Measurements from ENCODE around the gene PTGES2.
A peak's percentile ranks its signal among the peaks of the same experiment; 100 is the strongest.

The PTGES2 gene

GRCh38 chr9:128161215-128161902 lies 33.8 kb upstream of the PTGES2 start:
- DNase-seq (no peak), ATAC-seq (replicated peaks) (no peak)
- H3K27ac Mint-ChIP-seq: peak overlapping the region in 1 of 2 donors; percentile 60
- H3K27me3 Mint-ChIP-seq: no peaks in the 10 kb centered on the region
- H3K4me1 Mint-ChIP-seq (ENCODE audit: low read depth in 2 of 2): peaks cover 12 to 15% of the 10 kb centered on the region in 2 donors
- no peaks in the 10 kb centered on the region for H3K9me3 Mint-ChIP-seq
- peaks cover 22% of the 10 kb centered on the region for H3K36me3 Mint-ChIP-seq (ENCODE audit: insufficient read depth)
- H3K4me3 Mint-ChIP-seq: peak overlapping the region; percentile 80 to 85

GRCh38 chr9:128160603-128160987 lies 33.1 kb upstream of the PTGES2 start:
- ATAC-seq (replicated peaks): peak; percentile 15
- peaks cover 12 to 15% of the 10 kb centered on the region in 2 donors for H3K4me1 Mint-ChIP-seq (ENCODE audit: low read depth in 2 of 2)
- no peaks in the 10 kb centered on the region for H3K9me3 Mint-ChIP-seq
- peak overlapping the region; percentile 49 to 60 for H3K27ac Mint-ChIP-seq
- no peaks in the 10 kb centered on the region for H3K27me3 Mint-ChIP-seq
- DNase-seq: peak; percentile 11 to 25 (median 14)
- peaks cover 16% of the 10 kb centered on the region for H3K36me3 Mint-ChIP-seq (ENCODE audit: insufficient read depth)
- H3K4me3 Mint-ChIP-seq: peak overlapping the region; percentile 80 to 85

- DNase-seq (peak; percentile 84 to 87 (median 87)), ATAC-seq (replicated peaks) (peak; percentile 85)
- H3K4me3 Mint-ChIP-seq: peak within 1 kb of the TSS; percentile 80 to 85
- no peaks in the 10 kb centered on the region for H3K9me3 Mint-ChIP-seq
- peaks cover 12 to 15% of the 10 kb centered on the region in 2 donors for H3K4me1 Mint-ChIP-seq (ENCODE audit: low read depth in 2 of 2)
- peak within 1 kb of the TSS; percentile 49 to 87 for H3K27ac Mint-ChIP-seq
- no peaks in the 10 kb centered on the region for H3K27me3 Mint-ChIP-seq
- H3K36me3 Mint-ChIP-seq (ENCODE audit: insufficient read depth): peaks cover 14% of the 10 kb centered on the region
Observed at GRCh38 chr9:128159784-128160602, 32.5 kb upstream of the PTGES2 start, which contains the start of gene BBLN. Gene BBLN, plus strand, starts transcription at chr9:128160265. Its CDS starts 143 bp downstream, at chr9:128160408.

GRCh38 chr9:128159522-128159783 lies 31.9 kb upstream of the PTGES2 start:
- H3K27me3 Mint-ChIP-seq: no peaks in the 10 kb centered on the region
- peak overlapping the region; percentile 49 to 87 for H3K27ac Mint-ChIP-seq
- no peaks in the 10 kb centered on the region for H3K9me3 Mint-ChIP-seq
- ATAC-seq (replicated peaks) (peak; percentile 56), DNase-seq (peak; percentile 37 to 46 (median 40))
- peak overlapping the region; percentile 80 to 85 for H3K4me3 Mint-ChIP-seq
- H3K36me3 Mint-ChIP-seq (ENCODE audit: insufficient read depth): peaks cover 11% of the 10 kb centered on the region
- peaks cover 12 to 15% of the 10 kb centered on the region in 2 donors for H3K4me1 Mint-ChIP-seq (ENCODE audit: low read depth in 2 of 2)

- ATAC-seq (replicated peaks) (no peak), DNase-seq (no peak)
- peaks cover 10% of the 10 kb centered on the region for H3K36me3 Mint-ChIP-seq (ENCODE audit: insufficient read depth)
- H3K27ac Mint-ChIP-seq: peak overlapping the region in 1 of 2 donors; percentile 51
- H3K9me3 Mint-ChIP-seq: no peaks in the 10 kb centered on the region
- H3K27me3 Mint-ChIP-seq: no peaks in the 10 kb centered on the region
- H3K4me3 Mint-ChIP-seq: no peak overlapping the region
- H3K4me1 Mint-ChIP-seq (ENCODE audit: low read depth in 2 of 2): peaks cover 4 to 5% of the 10 kb centered on the region in 2 donors
Observed at GRCh38 chr9:128155736-128156500, 28.4 kb upstream of the PTGES2 start.

- peaks cover 5 to 6% of the 10 kb centered on the region in 2 donors for H3K4me1 Mint-ChIP-seq (ENCODE audit: low read depth in 2 of 2)
Observed at GRCh38 chr9:128153947-128154695, 26.6 kb upstream of the PTGES2 start.

GRCh38 chr9:128153060-128153946 lies 25.8 kb upstream of the PTGES2 start:
- DNase-seq (no peak), ATAC-seq (replicated peaks) (no peak)
- no peak overlapping the region for H3K4me3 Mint-ChIP-seq
- H3K4me1 Mint-ChIP-seq (ENCODE audit: low read depth in 2 of 2): peaks cover 4 to 6% of the 10 kb centered on the region in 2 donors
- no peaks in the 10 kb centered on the region for H3K9me3 Mint-ChIP-seq
- no peak overlapping the region for H3K27ac Mint-ChIP-seq
- no peaks in the 10 kb centered on the region for H3K36me3 Mint-ChIP-seq (ENCODE audit: insufficient read depth)
- H3K27me3 Mint-ChIP-seq: no peaks in the 10 kb centered on the region

More at GRCh38 chr9:128153947-128154695, 26.6 kb upstream of the PTGES2 start:
- no peak overlapping the region for H3K4me3 Mint-ChIP-seq
- H3K27ac Mint-ChIP-seq: no peak overlapping the region
- no peaks in the 10 kb centered on the region for H3K9me3 Mint-ChIP-seq
- ATAC-seq (replicated peaks) (no peak), DNase-seq (no peak)
- H3K27me3 Mint-ChIP-seq: no peaks in the 10 kb centered on the region
- peaks cover under 1% of the 10 kb centered on the region for H3K36me3 Mint-ChIP-seq (ENCODE audit: insufficient read depth)

GRCh38 chr9:128152133-128153059 lies 24.9 kb upstream of the PTGES2 start:
- Mint-ChIP-seq H3K27me3 (no peaks in the 10 kb centered on the region), H3K9me3 (no peaks in the 10 kb centered on the region)

GRCh38 chr9:128151309-128152132 lies 24.0 kb upstream of the PTGES2 start:
- H3K27me3 Mint-ChIP-seq: no peaks in the 10 kb centered on the region
- H3K4me3 Mint-ChIP-seq: no peak overlapping the region
- peaks cover 4 to 6% of the 10 kb centered on the region in 2 donors for H3K4me1 Mint-ChIP-seq (ENCODE audit: low read depth in 2 of 2)
- peak overlapping the region; percentile 54 to 73 for H3K27ac Mint-ChIP-seq
- H3K36me3 Mint-ChIP-seq (ENCODE audit: insufficient read depth): no peaks in the 10 kb centered on the region
- ATAC-seq (replicated peaks) (no peak), DNase-seq (no peak)
- H3K9me3 Mint-ChIP-seq: no peaks in the 10 kb centered on the region

More at GRCh38 chr9:128152133-128153059, 24.9 kb upstream of the PTGES2 start:
- Mint-ChIP-seq H3K4me1 (ENCODE audit: low read depth in 2 of 2) (peaks cover 4 to 6% of the 10 kb centered on the region in 2 donors), H3K36me3 (ENCODE audit: insufficient read depth) (no peaks in the 10 kb centered on the region), H3K4me3 (no peak overlapping the region), H3K27ac (no peak overlapping the region)
- no peak for DNase-seq
- no peak for ATAC-seq (replicated peaks)

- H3K4me3 Mint-ChIP-seq: no peak overlapping the region
- no peaks in the 10 kb centered on the region for H3K36me3 Mint-ChIP-seq (ENCODE audit: insufficient read depth)
- peaks cover 4 to 6% of the 10 kb centered on the region in 2 donors for H3K4me1 Mint-ChIP-seq (ENCODE audit: low read depth in 2 of 2)
- ATAC-seq (replicated peaks): peak; percentile 40
- peak overlapping the region; percentile 54 to 73 for H3K27ac Mint-ChIP-seq
- H3K27me3 Mint-ChIP-seq: no peaks in the 10 kb centered on the region
- H3K9me3 Mint-ChIP-seq: no peaks in the 10 kb centered on the region
- DNase-seq: no peak
Observed at GRCh38 chr9:128150594-128151308, 23.2 kb upstream of the PTGES2 start.
